Dermis blood vessel endothelial cell (primary cell): ENCODE measurements around the gene MYADML2. TPM values are rescaled to one million over a fixed set of nuclear protein-coding genes. Genes with fewer than 3 reads are reported as not detected.
"Not testable (repeated sequence)": the region's sequence is repeated elsewhere in the genome, so short reads cannot be mapped to it uniquely, and the experiment has no call there.

Experiments used
- DNase-seq: peaks from one replicate; pipeline ENCODE4 v3.0.0; 2010
- total RNA-seq: library from RNA; depleted of rRNA; stranded (reverse); fragments of >200 nt; gene quantifications from 2 replicates; pipeline ENCODE4 v1.2.3, GENCODE V29; 2014

Gene MYADML2
- total RNA-seq, 1 donor from 2014 or later = not detected

DNA sequence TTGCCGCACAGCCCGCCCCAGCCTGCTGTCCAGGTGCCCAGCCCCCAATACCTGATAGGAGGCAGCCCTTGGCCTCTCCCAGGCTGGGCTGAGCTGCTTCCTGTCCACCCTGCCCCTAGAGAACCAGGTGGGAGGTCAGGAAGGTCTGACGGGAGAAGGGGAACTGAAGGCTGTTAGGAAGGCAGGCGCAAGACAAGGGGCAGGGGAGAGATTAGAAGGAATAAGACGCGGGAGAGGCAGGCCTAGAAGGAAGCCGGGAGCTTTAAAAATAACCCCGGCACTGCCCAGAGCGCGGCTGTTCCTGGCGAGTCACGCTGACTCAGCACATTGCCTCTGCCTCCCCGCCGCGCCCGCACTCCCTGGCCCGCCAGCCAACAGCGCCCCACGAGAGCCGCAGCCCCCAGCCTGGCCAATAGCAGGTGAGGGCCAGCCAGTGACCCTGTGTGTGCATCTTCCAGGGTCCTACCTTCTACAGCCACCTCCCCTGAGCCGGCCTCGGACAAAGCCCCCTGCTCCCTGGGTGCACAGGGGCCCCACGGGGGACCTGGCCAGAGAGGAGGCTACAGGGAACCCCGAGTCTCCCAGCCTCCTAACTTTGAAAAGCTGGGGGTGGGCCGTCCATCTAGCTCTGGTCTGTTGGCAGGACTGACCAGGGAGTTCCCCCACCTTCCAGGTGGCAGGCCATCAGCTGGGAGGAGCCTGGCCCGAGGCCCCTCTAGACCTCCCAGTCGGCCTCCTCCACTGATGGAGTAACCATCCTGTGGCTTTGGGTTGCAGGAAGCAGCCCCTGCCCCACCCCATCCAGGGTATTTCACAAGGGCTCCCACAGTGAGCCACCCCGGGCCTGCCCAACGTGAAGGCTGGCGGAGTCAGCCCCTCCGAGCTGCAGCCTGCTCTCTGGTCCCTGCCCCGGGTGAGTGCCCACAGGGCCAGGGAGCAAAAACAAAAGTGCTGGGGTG is 23.5 kb downstream of the MYADML2 start:
- DNase-seq = peak; percentile 51

DNA sequence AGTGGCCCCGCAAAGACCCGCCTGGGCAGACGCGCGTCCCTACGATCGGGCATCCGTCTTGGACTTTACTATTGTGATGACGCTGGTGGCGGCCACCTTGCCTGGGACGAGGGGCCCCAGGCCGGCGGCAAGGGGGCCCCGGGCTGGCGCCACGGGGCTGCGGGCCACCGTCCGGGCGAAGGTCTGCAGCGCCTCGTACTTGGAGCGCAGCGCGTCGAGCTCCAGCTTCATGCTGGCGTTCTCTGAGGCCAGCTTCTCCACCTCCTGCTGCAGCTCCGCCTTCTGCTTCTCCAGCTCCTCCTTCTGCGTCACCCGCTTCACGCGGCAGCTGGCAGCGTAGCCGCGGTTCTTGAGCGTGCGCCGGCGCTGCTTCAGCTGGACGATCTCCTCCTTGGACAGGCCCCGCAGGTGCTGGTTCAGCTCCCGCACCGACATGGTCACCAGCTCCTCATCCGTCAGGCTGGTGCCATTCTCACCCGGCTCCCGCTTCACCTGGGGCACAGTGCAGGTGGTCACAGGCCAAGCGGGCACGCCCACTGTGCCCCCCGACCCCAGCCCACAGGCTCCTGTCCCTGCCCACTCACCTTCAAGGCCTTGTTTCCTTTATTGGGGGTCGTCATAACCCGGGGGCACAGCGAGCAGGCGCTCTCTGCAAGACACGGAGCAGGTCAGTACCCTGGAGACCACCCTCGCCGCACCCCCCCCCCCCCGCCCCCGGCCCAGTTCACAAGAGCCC is 24.3 kb downstream of the MYADML2 start:
- no peak for DNase-seq

DNA sequence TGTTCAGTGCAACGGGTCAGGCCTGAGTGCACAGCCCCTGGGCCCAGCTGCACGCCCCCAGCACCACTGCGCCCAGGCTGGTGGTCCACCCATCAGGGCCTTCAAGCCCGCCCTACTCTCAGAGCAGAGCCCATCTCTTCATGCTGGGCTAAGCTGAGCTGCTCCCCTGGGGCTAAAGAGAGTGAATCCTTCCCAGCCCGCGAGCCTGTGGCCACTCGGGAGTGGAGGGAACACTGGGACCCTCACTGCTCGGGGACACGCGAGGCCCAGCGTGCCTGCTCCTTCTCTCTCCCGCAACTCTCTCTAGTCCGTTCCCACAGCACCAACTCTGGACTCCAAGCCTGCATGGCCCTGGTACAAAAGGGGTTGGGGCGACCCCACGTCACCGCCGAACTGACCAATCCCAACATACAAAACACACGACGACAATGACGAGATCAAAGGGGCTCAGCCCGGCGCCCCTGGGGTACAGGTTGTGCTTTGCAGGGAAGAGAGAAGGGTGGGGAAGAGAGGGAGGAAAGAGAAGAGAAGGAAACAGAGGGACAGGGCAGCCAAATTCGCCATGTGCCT is 25.0 kb downstream of the MYADML2 start:
- DNase-seq = no peak

DNA sequence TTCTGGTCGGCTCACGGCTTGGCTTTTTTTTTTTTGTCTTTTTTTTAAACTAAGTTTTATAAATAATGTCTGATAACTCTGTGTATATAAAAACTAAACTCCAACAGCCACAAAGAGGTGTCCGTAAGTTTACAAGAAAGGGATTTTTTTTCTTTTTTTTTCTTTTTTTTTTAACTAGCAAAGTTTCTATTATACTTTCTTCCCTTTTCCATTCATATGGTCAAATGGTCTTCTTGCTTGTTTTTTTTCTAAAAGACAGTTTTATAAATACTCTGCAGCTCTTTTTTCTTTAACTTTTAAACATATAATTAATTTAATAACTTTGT is 25.5 kb downstream of the MYADML2 start:
- no peak for DNase-seq

DNA sequence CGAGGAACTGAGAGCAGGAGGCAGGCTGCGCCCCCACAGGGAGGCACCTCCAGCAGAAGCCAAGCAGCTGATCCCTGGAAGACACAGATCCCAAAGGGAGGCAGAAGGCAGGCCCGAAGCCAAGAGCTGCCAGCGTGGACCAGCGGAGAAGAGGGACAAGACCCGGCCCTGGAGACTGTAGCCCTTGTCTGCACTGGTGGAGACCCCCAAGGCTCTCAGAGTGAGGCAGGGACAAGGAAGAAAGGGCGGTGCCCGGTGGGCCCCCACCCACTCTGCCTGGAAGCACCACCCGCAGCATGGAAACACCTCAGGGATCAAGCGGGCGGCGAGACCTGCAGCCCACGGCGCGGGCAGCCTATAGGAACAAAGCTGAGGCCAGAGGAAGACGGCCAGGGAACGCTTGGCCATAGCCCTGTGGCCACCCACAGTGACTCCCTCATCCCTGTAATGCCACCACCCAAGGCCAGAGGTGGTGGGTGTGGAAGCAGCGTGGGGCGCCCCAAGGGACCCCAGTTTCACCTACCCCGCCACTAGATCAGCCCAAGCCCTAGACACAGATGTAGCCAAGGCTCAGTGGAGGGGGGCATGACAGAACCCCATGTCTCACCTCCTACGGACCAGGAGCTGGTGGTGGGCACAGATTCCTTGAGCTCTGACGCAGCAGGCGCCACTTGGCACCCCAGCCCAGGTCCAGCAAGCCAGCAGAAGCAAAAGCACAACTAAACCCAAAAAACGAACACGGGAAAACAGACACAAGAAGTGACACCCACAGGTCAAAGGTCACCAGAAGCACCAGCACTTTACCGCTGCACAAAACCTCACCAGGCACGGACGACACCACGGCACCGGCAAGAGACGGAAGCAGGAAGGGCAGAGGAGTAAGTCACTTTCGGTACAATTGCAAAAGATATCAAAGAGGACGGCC is 26.2 kb downstream of the MYADML2 start:
- no peak for DNase-seq

DNA sequence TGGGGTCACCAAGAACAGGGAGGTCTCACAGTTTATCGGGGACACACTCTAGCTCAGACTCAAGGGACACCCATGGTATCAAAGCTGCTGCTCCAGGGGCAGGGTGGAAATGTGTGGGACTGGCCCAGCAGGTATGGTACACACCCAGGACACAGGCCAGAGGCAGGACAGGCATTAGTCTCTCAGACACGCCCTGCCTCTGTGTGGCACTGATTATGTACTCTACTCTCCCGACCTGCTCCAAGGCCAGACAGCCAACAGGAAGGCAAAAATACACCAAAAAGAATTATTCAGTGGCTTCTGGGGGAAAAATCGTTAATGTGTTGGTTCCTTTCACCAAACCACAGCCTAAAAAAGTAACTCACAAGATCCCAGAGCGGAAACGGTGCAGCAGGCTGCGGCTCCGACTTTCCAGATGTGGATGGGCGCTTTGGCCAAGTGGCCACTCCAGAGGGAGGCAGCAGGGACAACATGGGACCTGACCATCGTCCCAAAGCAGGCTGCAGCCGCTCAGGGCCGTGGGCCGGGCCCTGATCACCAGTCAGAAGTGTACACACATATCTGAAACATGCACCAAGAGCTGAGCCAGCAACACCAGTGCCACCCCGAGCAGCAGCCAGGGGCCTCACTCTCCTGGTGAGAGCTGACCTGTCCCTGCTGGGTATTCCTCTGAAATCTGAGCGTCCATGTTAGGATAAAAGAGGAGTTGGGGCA is 28.0 kb downstream of the MYADML2 start:
- DNase-seq = no peak

DNA sequence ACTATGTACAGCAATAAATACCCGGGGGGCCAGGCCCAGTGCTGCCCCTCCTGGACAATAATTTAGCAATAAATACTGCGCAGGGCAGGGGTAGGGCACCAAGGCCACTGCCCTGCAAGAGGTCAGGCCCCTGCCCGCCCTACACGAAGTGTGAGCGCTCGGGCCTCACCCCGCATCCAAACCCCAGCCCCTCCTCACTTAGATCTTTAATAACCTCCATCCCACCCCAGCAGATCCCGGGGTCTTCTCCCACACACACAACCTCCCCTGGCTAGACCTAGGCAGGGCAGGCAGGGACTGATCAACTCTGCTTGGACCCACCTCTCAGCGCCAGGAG is 28.7 kb downstream of the MYADML2 start:
- not testable (repeated sequence) for DNase-seq

DNA sequence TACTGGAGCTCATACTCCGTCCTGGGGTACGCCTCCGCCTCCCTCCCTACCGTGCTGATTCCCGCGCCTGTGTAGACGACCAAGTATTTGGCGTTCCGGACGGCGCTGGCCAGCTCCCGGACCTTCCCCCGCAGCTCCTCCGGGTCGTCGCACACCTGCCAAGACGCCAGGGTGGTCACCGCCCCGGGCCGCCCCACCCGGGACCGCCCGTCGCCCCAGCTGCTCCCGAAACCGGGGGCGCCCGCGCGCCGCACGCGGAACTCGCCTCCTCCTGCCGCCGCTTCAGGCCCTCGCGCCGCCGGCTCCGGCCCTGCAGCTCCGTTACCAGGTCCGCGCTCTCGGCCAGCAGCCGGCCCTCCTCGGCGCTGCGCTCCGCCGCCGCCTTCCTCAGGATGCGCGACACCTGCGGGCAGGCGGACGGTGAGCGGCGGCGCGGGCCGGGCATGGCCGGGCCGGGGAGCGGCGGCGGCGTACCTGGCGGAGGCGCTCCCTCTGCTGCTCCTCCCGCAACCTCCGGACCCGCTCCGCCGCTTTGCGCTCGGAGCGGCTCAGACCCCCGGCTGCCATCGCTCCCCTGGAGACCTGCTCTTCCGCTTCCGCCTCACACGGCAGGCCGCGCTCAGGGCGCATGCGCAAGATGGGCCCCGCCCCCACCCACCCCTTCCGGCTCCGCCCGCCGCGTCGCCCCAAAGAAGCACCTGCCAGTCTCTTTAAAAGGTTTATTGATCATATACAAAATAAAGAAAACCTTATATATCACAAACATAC is 29.3 kb downstream of the MYADML2 start, which contains the start of gene SIRT7:
Gene SIRT7, minus strand, starts transcription at position 612 of the 768 bp plus-strand sequence. Its CDS starts 45 bp downstream, at position 567.
- peak; percentile 80 for DNase-seq

DNA sequence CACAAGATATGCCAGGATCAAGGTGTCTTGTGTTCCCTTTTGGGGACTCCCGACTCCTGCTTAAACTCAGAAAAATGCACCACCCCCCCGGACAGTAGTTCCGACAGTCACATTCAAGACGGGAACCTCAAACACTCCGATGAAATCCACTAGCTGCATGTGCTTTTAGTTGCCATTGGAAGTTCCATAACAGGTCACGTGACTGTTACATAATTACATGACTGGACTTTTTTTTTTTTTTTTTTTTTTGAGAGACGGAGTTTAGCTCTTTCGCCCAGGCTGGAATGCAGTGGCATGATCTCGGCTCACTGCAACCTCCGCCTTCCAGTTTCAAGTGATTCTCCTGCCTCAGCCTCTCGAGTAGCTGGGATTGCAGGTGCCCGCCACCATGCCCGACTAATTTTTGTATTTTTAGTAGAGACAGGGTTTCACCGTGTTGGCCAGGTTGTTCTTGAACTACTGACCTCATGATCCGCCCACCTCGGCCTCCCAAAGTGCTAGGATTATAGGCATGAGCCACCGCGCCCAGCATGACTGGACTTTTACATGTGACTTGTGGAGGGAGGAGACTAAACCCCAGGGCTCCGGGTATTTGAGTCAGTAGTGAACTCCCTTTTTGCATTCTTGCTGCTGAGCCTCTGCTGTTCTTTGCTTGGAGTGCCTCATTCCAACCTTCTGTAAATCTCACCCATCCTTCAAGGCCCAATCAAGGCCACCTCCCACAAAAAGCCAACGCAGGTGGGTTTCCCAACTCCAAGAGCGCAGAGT is 30.6 kb downstream of the MYADML2 start:
- no peak for DNase-seq

DNA sequence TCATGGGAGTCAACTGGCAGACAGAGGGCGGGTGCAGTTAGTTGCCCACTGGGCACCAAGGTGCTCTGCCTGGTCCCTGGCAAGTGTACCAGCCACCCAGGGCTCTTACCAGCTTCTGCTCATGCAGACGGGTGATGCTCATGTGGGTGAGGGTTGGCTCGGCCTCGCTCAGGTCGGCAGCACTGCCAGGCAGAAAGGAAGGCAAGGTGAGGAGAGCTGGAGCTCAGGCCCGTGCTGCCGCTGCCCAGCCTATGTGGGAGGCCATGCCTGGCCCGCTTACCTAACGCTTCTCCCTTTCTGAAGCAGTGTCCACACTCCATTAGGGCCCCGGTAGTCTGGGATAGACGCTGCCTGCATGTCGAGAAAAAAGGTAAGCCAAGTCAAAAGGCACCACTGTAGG is 31.7 kb downstream of the MYADML2 start:
- DNase-seq = no peak

DNA sequence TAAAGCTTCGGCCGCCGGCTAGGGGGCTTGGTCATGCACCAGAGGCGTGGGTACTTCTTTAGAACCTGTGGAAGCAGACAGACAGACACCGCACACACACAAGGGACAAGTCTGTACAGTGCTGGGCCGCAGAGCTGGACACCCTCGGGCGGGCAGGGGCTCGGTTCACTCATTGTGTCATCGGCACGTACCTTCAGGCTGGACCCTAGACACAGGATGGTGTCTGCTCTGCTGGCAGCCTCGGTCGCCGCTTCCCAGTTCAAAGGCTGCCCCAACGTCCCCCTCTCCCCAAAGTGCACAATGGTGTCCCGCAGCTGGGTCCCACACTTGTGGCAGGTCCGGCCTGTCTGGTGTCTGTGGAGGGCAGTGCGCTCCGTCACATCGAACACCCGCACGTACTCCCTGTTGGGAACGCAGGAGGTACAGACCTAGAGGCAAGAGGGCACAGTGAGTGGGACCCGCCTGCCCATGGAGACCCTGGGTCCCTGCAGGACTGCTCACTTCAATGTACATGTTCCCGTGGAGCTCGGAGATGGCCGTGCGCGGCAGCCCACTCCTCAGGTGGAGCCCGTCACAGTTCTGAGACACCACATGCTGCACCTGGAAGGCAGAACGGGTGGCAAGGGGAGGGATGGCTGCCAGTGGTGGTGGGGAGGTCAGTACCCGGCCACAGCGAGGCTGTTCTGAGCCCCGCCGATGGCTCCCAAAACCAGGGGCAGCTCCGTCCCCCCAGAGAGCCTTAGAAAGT is 32.8 kb downstream of the MYADML2 start:
- no peak for DNase-seq

DNA sequence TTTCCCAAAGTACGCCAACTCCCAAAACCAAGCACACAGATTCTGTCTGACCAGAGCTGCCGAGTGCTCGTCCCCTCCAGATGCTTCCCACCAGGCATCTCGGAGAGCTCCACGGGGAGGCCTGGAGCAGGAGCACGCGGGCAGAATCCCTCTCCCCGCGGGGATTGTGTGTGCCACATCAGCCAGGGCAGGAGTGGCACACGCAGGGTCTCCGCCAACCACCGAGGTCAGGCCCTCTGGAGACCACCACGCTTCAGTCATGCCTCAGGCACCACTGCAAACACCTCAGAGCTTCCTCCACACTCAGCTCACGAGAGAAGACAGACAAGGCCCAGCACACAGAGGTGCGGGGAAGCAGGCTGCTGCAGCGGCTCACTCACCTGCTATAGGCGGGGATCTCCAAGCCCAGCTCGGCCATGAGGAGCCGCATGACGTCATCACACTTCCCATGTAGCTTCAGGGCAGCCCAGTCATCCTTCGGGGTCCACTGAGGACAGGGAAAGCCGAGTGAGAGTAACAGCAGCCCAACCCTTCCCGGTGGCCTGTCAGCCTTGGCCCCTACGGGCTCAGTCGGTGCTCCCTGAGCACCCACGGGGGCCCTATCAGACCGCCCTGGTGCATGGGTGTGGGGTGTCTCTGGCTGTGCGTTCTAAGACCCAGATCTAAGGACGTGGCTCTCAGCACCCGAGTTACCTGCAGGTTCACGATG is 33.5 kb downstream of the MYADML2 start:
- DNase-seq = no peak

DNA sequence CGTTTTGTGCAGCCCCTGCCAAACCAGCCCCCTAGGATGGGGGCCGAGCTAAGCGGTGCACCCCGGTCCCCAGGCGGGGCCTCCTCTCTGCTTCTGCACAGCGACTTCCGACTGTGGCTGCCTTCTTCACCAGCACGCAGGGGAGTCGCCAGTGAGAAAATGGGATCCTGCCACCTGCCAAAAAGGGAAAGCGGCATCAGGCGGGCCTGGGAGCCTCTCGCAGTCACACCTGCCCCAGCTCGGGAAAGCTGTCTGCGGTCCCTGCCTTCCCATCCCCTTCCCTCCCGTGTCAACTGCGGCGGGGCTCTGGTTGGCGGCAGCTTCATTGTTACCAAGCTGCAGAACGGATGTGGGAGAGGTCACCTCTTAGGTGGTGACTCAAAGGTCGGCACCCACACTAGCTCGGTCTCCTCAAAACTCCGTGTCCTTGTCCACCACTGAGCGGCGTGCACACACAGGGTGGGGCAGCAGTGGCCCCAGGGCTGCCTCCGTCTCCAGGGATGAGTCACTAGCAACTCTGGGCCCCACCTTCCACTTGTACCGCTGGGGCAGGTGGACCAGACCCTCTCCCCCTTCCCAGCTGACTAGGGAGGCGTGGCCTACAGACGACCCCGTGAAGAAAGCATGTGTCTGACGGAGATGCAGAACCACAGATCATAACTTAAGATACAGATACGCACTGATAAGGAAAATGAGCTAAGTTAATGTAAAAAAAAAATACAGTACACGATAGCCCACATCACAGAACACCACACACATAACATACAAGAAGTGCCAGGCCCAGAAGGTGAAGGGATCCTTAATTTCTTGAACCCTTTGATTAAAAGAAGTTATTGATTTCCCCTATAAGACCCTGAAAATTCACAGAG is 34.4 kb downstream of the MYADML2 start:
- no peak for DNase-seq

DNA sequence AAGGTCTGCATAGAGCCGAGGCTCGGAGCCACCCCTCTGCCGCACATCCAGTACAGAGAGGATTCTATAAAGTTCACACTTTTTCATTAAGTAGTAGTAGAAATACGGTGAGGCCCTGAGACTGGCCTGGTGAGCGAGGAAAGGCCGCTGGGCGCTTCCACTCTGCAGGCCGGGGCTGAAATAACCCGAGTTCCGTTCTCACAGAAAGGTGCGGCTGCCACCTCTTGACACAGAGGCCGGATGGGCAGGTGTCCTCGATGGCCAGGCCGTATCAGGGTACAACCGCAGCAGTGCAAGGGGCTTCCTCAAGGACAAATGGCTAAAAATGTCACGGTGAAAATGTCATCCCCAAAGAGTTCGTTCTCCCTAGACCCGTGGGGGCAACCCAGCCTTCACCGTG is 35.1 kb downstream of the MYADML2 start:
- no peak for DNase-seq

DNA sequence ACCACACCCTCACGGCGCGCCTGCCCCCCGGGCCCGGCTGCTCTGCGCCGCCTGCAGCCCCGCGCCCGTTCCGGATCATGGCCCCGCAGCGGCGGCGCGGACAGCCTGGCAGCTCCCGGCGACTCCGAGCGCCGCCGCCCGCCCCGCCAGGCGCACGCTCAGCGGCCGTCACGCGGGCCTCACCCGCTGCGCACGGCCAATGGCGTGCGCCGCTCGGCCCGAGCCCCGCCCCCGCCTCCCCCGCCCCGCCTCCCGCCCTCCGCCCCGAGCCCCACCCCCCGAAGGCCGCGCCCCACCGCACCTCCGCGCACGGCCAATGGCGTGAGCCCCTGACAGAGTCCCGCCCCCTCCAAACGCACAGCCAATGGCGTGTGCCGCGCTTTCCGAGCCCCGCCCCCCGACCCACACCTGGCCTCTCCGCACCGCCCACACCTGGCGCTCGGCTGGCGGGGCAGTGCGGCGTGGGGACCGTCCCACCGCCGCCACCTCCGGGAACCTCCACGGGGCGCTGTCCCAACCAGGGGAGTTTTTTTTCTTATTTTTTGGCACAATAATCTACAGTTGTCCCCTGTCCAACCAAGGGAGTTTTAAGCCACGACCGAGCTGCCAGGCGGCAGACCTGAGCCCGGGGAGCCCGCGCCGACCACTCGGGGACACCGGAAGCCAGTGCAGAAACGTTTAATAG is 35.6 kb downstream of the MYADML2 start, which contains the start of gene PCYT2:
Gene PCYT2, minus strand, starts transcription at position 123 of the 685 bp plus-strand sequence. Its CDS starts 44 bp downstream, at position 79.
- DNase-seq = peak; percentile 90

DNA sequence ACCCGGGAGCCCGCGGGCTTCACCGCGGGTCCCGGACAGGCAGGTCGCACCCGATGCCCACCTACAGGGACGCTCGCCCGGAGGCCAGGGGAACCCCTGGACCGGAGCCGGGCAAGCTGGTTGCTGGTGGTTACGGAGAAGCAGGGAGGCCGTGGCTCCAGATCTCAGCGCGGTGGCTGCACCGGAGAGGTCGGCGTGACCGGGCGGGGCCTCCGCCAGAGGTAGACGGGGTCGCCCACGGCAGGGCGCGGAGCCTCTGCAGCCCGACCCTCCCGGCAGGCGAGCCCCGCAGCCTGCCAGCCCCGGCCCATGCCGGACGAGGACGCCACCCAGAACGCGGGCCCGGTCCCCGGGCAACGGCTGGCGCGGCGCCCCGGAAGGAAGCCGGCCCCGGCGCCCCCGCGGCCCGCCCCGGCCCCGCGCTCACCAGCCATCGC is 36.2 kb downstream of the MYADML2 start:
- DNase-seq = no peak
